ENCODE data around the gene SH2D3A. TPM values are rescaled to one million over a fixed set of nuclear protein-coding genes. Genes with fewer than 3 reads are reported as not detected.

Gene SH2D3A
- total and polyA plus RNA-seq, 2 donors (not counting 1 experiment from before 2014, with no cell fraction given): 36.1 to 54.1 TPM

DNA sequence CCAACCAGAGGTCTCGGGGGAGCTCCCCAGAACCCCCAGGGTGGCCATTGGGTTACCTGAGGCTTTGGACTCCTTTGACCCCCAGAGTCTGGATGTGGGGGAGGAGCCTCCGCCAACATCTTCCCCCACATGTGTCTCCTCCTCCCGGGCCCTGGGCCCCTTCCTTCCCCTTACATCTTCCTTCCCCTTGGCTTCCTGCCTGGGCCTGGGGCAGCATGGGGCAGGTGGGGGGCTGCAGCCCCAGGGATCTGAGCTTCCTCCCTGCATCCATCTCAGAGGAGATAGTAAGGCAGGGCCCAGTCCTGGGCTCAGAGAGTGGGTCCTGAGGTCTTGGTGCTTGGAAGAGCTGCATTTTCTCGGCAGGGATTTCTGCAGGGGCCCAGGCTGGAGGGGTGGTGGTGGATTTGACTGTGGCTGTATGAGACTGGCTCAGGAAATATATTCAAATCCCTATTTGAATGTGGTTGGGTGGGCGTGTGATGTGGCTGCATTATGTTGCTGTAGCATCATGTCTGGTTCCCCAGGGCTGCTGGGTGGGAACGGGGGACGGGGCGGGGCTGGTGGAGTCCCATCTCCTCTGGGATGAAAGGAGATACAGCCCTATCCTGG is 6.2 kb upstream of the SH2D3A start:
- Mint-ChIP-seq H3K9me3 (ENCODE audit: insufficient read depth) (no peaks in the 10 kb centered on the region), H3K4me3 (peak overlapping the region; percentile 96), H3K27ac (peak overlapping the region; percentile 95), H3K27me3 (no peaks in the 10 kb centered on the region), H3K4me1 (peaks cover 53% of the 10 kb centered on the region)
- peaks cover 33 to 51% of the 10 kb centered on the region in 2 donors for H3K4me1 ChIP-seq (ENCODE audit: control insufficient read depth in 2 of 2, insufficient read depth in 2 of 2, low read length in 2 of 2)
- H3K27me3 ChIP-seq (replicated peaks in 1 of 4; ENCODE audit: control extremely low read depth in 1 of 4, control insufficient read depth in 3 of 4, insufficient read depth in 4 of 4, low read length in 3 of 4): no peaks in the 10 kb centered on the region
- POLR2A ChIA-PET: interaction anchor here (0.5 to 4.4 kb wide), 8 partner anchors 28 to 254 kb away, joined by 3 to 73 read pairs (median 6); partner anchors contain the start of genes GPR108 and TRIP10
- H3K4me2 ChIP-seq (replicated peaks; ENCODE audit: low read depth, low read length, poor library complexity, severe bottlenecking): peak overlapping the region; percentile 89
- peak overlapping the region; percentile 50 to 92 for H3K27ac ChIP-seq (ENCODE audit: low read length in 2 of 2)
- WGBS (ENCODE audit: insufficient coverage): 0% methylated on average over 6 of the region's 8 CpGs
- no peaks in the 10 kb centered on the region for H3K9me3 ChIP-seq (ENCODE audit: control extremely low read depth in 1 of 3, control insufficient read depth in 2 of 3, insufficient read depth in 1 of 3, low read length in 2 of 3)
- DNase-seq (peak; percentile 79), ATAC-seq (ENCODE audit: low read depth) (peak; percentile 42)
- peaks cover 52% of the 10 kb centered on the region for H4K20me1 ChIP-seq (ENCODE audit: control insufficient read depth, insufficient read depth, low read length, poor library complexity, severe bottlenecking)
- intact Hi-C loops (cut with micrococcal nuclease): loop anchor here (2.0 to 10.0 kb wide), 2 partner anchors 257 to 571 kb away; partner anchors contain the start of gene ARHGEF18
- TF ChIP-seq, protein P1, sequence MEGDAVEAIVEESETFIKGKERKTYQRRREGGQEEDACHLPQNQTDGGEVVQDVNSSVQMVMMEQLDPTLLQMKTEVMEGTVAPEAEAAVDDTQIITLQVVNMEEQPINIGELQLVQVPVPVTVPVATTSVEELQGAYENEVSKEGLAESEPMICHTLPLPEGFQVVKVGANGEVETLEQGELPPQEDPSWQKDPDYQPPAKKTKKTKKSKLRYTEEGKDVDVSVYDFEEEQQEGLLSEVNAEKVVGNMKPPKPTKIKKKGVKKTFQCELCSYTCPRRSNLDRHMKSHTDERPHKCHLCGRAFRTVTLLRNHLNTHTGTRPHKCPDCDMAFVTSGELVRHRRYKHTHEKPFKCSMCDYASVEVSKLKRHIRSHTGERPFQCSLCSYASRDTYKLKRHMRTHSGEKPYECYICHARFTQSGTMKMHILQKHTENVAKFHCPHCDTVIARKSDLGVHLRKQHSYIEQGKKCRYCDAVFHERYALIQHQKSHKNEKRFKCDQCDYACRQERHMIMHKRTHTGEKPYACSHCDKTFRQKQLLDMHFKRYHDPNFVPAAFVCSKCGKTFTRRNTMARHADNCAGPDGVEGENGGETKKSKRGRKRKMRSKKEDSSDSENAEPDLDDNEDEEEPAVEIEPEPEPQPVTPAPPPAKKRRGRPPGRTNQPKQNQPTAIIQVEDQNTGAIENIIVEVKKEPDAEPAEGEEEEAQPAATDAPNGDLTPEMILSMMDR (IDR thresholded peaks at IDR 0.05): no peak
- no peak for TF ChIP-seq EZH2 (IDR thresholded peaks at IDR 0.05; ENCODE audit: borderline replicate concordance, insufficient read depth, low read depth, low read length, poor library complexity, severe bottlenecking)
- H2AFZ ChIP-seq (ENCODE audit: insufficient read depth, low read depth, low read length, poor library complexity, severe bottlenecking): peak overlapping the region; percentile 59
- peaks cover 1 to 34% of the 10 kb centered on the region in 2 experiments for H3K36me3 ChIP-seq (replicated peaks in 1 of 2; ENCODE audit: control extremely low read depth in 1 of 2, control insufficient read depth in 1 of 2, extremely low read depth in 1 of 2, insufficient read depth in 2 of 2, low read length in 1 of 2)
- CTCF ChIA-PET: interaction anchor here (0.7 to 5.2 kb wide), 7 partner anchors 20 to 645 kb away, joined by 3 to 57 read pairs (median 12); partner anchors contain the start of genes GPR108 and TRIP10
- H3K79me2 ChIP-seq (ENCODE audit: control insufficient read depth, insufficient read depth, low read length): peaks cover 66% of the 10 kb centered on the region
- peak overlapping the region; percentile 94 to 100 (median 95) for H3K4me3 ChIP-seq (ENCODE audit: control extremely low read depth in 1 of 5, extremely low read depth in 1 of 5, insufficient read depth in 1 of 5, low read depth in 2 of 5, low read length in 4 of 5)
- H3K9ac ChIP-seq (ENCODE audit: low read length): peak overlapping the region; percentile 94

All from B cell (primary cell).